ENCODE measurements around the gene MYO5B.

DNA sequence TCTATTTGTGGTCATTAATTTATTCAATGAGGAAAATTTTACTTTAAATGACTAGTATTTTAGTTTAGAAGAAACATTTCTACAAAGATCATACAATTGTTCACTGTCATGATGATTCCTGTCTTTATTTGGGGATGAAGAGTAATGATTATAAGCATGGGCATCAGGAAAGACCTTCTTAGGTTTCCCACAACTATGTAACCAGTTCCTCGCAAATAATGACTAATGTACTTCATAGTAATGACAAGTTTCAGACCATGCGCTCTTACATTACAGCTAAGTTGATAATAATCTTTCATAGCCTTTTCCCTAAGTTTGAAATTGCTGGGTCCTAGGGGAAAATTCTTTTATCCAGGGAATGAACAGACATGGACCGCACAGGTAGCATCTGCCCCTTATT is 90.5 kb downstream of the MYO5B start:
- TF ChIP-seq, protein P1, sequence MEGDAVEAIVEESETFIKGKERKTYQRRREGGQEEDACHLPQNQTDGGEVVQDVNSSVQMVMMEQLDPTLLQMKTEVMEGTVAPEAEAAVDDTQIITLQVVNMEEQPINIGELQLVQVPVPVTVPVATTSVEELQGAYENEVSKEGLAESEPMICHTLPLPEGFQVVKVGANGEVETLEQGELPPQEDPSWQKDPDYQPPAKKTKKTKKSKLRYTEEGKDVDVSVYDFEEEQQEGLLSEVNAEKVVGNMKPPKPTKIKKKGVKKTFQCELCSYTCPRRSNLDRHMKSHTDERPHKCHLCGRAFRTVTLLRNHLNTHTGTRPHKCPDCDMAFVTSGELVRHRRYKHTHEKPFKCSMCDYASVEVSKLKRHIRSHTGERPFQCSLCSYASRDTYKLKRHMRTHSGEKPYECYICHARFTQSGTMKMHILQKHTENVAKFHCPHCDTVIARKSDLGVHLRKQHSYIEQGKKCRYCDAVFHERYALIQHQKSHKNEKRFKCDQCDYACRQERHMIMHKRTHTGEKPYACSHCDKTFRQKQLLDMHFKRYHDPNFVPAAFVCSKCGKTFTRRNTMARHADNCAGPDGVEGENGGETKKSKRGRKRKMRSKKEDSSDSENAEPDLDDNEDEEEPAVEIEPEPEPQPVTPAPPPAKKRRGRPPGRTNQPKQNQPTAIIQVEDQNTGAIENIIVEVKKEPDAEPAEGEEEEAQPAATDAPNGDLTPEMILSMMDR (IDR thresholded peaks at IDR 0.05; ENCODE audit: low read depth, low read length, missing input control) = no peak
- TF ChIP-seq JUND (IDR thresholded peaks at IDR 0.05) = no peak
- TF ChIP-seq FOXA1 (IDR thresholded peaks at IDR 0.05) = no peak
- TF ChIP-seq RAD21 (IDR thresholded peaks at IDR 0.05) = no peak
- TF ChIP-seq, protein P2, sequence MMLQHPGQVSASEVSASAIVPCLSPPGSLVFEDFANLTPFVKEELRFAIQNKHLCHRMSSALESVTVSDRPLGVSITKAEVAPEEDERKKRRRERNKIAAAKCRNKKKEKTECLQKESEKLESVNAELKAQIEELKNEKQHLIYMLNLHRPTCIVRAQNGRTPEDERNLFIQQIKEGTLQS (IDR thresholded peaks at IDR 0.05) = no peak
- TF ChIP-seq GABPA (IDR thresholded peaks at IDR 0.05 in 1 of 2, conservative IDR thresholded peaks at IDR 0.05 in 1 of 2) = no peak
- TF ChIP-seq, protein P3, sequence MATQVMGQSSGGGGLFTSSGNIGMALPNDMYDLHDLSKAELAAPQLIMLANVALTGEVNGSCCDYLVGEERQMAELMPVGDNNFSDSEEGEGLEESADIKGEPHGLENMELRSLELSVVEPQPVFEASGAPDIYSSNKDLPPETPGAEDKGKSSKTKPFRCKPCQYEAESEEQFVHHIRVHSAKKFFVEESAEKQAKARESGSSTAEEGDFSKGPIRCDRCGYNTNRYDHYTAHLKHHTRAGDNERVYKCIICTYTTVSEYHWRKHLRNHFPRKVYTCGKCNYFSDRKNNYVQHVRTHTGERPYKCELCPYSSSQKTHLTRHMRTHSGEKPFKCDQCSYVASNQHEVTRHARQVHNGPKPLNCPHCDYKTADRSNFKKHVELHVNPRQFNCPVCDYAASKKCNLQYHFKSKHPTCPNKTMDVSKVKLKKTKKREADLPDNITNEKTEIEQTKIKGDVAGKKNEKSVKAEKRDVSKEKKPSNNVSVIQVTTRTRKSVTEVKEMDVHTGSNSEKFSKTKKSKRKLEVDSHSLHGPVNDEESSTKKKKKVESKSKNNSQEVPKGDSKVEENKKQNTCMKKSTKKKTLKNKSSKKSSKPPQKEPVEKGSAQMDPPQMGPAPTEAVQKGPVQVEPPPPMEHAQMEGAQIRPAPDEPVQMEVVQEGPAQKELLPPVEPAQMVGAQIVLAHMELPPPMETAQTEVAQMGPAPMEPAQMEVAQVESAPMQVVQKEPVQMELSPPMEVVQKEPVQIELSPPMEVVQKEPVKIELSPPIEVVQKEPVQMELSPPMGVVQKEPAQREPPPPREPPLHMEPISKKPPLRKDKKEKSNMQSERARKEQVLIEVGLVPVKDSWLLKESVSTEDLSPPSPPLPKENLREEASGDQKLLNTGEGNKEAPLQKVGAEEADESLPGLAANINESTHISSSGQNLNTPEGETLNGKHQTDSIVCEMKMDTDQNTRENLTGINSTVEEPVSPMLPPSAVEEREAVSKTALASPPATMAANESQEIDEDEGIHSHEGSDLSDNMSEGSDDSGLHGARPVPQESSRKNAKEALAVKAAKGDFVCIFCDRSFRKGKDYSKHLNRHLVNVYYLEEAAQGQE (IDR thresholded peaks at IDR 0.05) = no peak
- no peak for TF ChIP-seq SP1 (IDR thresholded peaks at IDR 0.05)

Data from liver (tissue), 3 donors.